Keratinocyte (primary cell): ENCODE data around the gene SMCO3. TPM values are rescaled to one million over a fixed set of nuclear protein-coding genes. Genes with fewer than 3 reads are reported as not detected.

Experiments used
- DNase-seq: peaks from one replicate; pipeline ENCODE4 v3.0.0-alpha.2; 2011; ENCODE audit warnings: low read depth, missing footprints, low spot score
- FAIRE-seq: peaks from 2 replicates; lab custom pipeline; 2011; peaks lifted over from hg19 to GRCh38; lab: Jason Lieb, UNC
- H2AFZ ChIP-seq: 2 replicates; pipeline ENCODE4 v1.6.0; 2012; ENCODE audit warnings: low read length, control low read depth, inconsistent platforms; ENCODE audit not compliant: control insufficient read depth
- H3K27ac ChIP-seq: 2 replicates; pipeline ENCODE4 v1.5.1; 2011; ENCODE audit warnings: low read length; ENCODE audit not compliant: control insufficient read depth, insufficient read depth
- H3K27me3 ChIP-seq: 3 replicates; pipeline ENCODE4 v1.6.0; 2011; ENCODE audit warnings: low read length; ENCODE audit not compliant: control insufficient read depth, insufficient read depth; ENCODE audit errors: extremely low read depth
- H3K36me3 ChIP-seq, 2 experiments: 2 replicates in 1 of 2; 3 replicates in 1 of 2; pipeline ENCODE4 v1.5.1; 2011; ENCODE audit warnings: low read length in 2 of 2, mild to moderate bottlenecking in 1 of 2; ENCODE audit not compliant: control insufficient read depth in 2 of 2, insufficient read depth in 2 of 2; ENCODE audit errors: extremely low read depth in 1 of 2
- H3K4me1 ChIP-seq: 3 replicates; pipeline ENCODE4 v1.5.1; 2011; ENCODE audit warnings: low read length; ENCODE audit not compliant: control insufficient read depth, insufficient read depth; ENCODE audit errors: extremely low read depth
- H3K4me2 ChIP-seq: 3 replicates; pipeline ENCODE4 v1.6.0; 2011; ENCODE audit warnings: low read depth, low read length; ENCODE audit not compliant: control insufficient read depth, insufficient read depth; ENCODE audit errors: extremely low read depth
- H3K4me3 ChIP-seq, 3 experiments: fragments of 200-600 bp in 1 of 3; sonication (generic) in 1 of 3; 2 replicates in 2 of 3; 3 replicates in 1 of 3; pipeline ENCODE4 v1.5.1; 2011 to 2016; ENCODE audit warnings: low read length in 3 of 3, mild to moderate bottlenecking in 3 of 3, control low read depth in 2 of 3, inconsistent platforms in 1 of 3, low read depth in 1 of 3, mixed read lengths in 1 of 3, mixed run types in 1 of 3, moderate library complexity in 1 of 3; ENCODE audit not compliant: control insufficient read depth in 2 of 3, insufficient read depth in 2 of 3; ENCODE audit errors: extremely low read depth in 1 of 3
- H3K79me2 ChIP-seq: 2 replicates; pipeline ENCODE4 v1.6.0; 2012; ENCODE audit warnings: low read length; ENCODE audit not compliant: control insufficient read depth, insufficient read depth
- H3K9ac ChIP-seq: 3 replicates; pipeline ENCODE4 v1.6.0; 2011; ENCODE audit warnings: low read length; ENCODE audit not compliant: control insufficient read depth, insufficient read depth; ENCODE audit errors: extremely low read depth
- H3K9me1 ChIP-seq: 3 replicates; pipeline ENCODE4 v1.6.0; 2011; ENCODE audit warnings: low read length; ENCODE audit not compliant: control insufficient read depth, insufficient read depth; ENCODE audit errors: extremely low read depth
- H3K9me3 ChIP-seq: 2 replicates; pipeline ENCODE4 v1.5.1; 2012; ENCODE audit warnings: low read depth, low read length; ENCODE audit not compliant: control insufficient read depth
- H4K20me1 ChIP-seq: 3 replicates; pipeline ENCODE4 v1.6.0; 2011; ENCODE audit warnings: low read length; ENCODE audit not compliant: control insufficient read depth, insufficient read depth; ENCODE audit errors: extremely low read depth
- EZH2 ChIP-seq: IDR thresholded peaks from one replicate; pipeline ENCODE4 v1.6.1; 2012; ENCODE audit warnings: inconsistent platforms, mild to moderate bottlenecking, low read length, moderate library complexity
- dilution Hi-C: fragments of 300-500 bp; cut with MboI; formaldehyde crosslinking; loops from one replicate; pipeline ENCODE4 v1.7.0; 2020; ENCODE audit warnings: low sequenced_read_pairs; ENCODE audit not compliant: extremely low pct_ligation_motif_present
- polyA plus RNA-seq, 5 experiments: library from polyadenylated mRNA; depleted of rRNA in 3 of 5; stranded (reverse) in 3 of 5; stranded (forward) in 1 of 5; unstranded in 1 of 5; fragments of >200 nt; gene quantifications; 1 replicate in 1 of 5; 2 replicates in 3 of 5; 3 replicates in 1 of 5; pipeline versions ENCODE4 v1.2.1 to v1.2.3, GENCODE V29; 2011 to 2012; ENCODE audit warnings: missing spikeins in 2 of 5, low read depth in 1 of 5, low replicate concordance in 1 of 5
- TF ChIP-seq, protein P1 (sequence below), 3 experiments: IDR thresholded peaks in 1 of 3; conservative IDR thresholded peaks in 1 of 3; optimal IDR thresholded peaks in 1 of 3; 2 replicates in 2 of 3; 3 replicates in 1 of 3; pipeline versions ENCODE3 to v1.5.1; 2011; ENCODE audit warnings: low read length in 3 of 3, mild to moderate bottlenecking in 3 of 3, moderate library complexity in 2 of 3, control low read depth in 1 of 3, inconsistent platforms in 1 of 3; ENCODE audit not compliant: insufficient read depth in 2 of 3; ENCODE audit errors: extremely low read depth in 1 of 3

The SMCO3 gene
- polyA plus RNA-seq, 1 donor (not counting 4 experiments of a cell fraction or from before 2014, with no cell fraction given): not detected

DNA sequence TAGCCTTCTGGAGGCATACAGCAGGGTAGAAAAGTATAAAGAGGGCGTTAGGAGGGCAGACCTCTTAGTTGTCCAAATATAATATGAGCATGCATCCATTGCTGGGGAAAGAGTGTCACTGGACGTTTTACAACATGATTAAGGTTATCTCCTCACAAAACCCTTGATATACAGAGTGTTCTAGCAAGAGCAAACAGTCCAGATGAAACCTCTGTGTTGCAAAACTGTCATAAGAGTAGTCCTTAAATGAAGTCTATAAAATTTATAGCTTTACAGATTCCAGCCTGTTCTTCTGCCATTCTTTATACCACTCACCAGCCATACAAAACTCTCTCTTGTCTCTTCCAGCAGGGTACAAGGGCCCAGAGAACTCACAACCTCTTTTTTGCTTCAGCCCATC is 32.4 kb downstream of the SMCO3 start:
- no peaks in the 10 kb centered on the region for H4K20me1 ChIP-seq
- H3K9ac ChIP-seq: no peak overlapping the region
- no peaks in the 10 kb centered on the region for H3K27me3 ChIP-seq
- H3K79me2 ChIP-seq: no peaks in the 10 kb centered on the region
- no peaks in the 10 kb centered on the region for H3K36me3 ChIP-seq
- no peak overlapping the region for H3K4me3 ChIP-seq
- H2AFZ ChIP-seq: no peak overlapping the region
- no peak overlapping the region for H3K27ac ChIP-seq
- peaks cover 5% of the 10 kb centered on the region for H3K4me1 ChIP-seq
- dilution Hi-C loops: no loop called here
- DNase-seq (no peak), FAIRE-seq (no peak)
- no peaks in the 10 kb centered on the region for H3K9me1 ChIP-seq
- H3K9me3 ChIP-seq: no peaks in the 10 kb centered on the region
- TF ChIP-seq, protein P1, sequence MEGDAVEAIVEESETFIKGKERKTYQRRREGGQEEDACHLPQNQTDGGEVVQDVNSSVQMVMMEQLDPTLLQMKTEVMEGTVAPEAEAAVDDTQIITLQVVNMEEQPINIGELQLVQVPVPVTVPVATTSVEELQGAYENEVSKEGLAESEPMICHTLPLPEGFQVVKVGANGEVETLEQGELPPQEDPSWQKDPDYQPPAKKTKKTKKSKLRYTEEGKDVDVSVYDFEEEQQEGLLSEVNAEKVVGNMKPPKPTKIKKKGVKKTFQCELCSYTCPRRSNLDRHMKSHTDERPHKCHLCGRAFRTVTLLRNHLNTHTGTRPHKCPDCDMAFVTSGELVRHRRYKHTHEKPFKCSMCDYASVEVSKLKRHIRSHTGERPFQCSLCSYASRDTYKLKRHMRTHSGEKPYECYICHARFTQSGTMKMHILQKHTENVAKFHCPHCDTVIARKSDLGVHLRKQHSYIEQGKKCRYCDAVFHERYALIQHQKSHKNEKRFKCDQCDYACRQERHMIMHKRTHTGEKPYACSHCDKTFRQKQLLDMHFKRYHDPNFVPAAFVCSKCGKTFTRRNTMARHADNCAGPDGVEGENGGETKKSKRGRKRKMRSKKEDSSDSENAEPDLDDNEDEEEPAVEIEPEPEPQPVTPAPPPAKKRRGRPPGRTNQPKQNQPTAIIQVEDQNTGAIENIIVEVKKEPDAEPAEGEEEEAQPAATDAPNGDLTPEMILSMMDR (optimal IDR thresholded peaks at IDR 0.05 in 1 of 3, IDR thresholded peaks at IDR 0.05 in 1 of 3, conservative IDR thresholded peaks at IDR 0.05 in 1 of 3; ENCODE audit: extremely low read depth in 1 of 3, insufficient read depth in 2 of 3, low read length in 3 of 3): no peak
- TF ChIP-seq EZH2: no peak
- no peak overlapping the region for H3K4me2 ChIP-seq

DNA sequence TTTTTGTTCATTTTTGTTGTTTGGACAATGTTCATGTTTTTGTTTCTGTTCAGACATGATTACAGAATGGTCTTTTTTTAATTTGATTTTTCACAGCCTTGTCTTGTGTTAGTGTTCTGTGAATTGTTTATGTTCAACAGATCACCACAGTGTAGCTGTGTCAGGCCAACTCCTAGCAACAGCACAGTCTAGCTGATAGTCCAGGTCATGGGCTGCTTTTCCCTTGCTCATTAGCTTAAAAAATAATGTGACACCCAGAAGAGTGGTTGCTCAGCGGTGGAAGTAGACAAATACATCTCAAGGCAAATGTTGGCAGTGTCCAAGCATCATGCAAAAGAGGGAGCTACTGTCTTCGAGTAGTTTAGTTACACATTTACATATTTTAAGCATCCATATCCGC is 33.1 kb downstream of the SMCO3 start:
- H3K36me3 ChIP-seq: no peaks in the 10 kb centered on the region
- H3K9ac ChIP-seq: no peak overlapping the region
- H3K27ac ChIP-seq: no peak overlapping the region
- H3K9me3 ChIP-seq: no peaks in the 10 kb centered on the region
- DNase-seq (no peak), FAIRE-seq (no peak)
- H3K4me3 ChIP-seq: no peak overlapping the region
- no peak overlapping the region for H2AFZ ChIP-seq
- H3K4me2 ChIP-seq: no peak overlapping the region
- no peaks in the 10 kb centered on the region for H3K27me3 ChIP-seq
- dilution Hi-C loops: no loop called here
- H3K4me1 ChIP-seq: peaks cover 12% of the 10 kb centered on the region
- H3K79me2 ChIP-seq: peaks cover 3% of the 10 kb centered on the region
- no peaks in the 10 kb centered on the region for H4K20me1 ChIP-seq
- no peaks in the 10 kb centered on the region for H3K9me1 ChIP-seq
- TF ChIP-seq EZH2: no peak
- TF ChIP-seq, protein P1 (optimal IDR thresholded peaks at IDR 0.05 in 1 of 3, IDR thresholded peaks at IDR 0.05 in 1 of 3, conservative IDR thresholded peaks at IDR 0.05 in 1 of 3; ENCODE audit: extremely low read depth in 1 of 3, insufficient read depth in 2 of 3, low read length in 3 of 3): no peak
